ENCODE results near the gene KLHDC4.
"Not testable (repeated sequence)": the region's sequence is repeated elsewhere in the genome, so short reads cannot be mapped to it uniquely, and the experiment has no call there.

KLHDC4 gene

DNA sequence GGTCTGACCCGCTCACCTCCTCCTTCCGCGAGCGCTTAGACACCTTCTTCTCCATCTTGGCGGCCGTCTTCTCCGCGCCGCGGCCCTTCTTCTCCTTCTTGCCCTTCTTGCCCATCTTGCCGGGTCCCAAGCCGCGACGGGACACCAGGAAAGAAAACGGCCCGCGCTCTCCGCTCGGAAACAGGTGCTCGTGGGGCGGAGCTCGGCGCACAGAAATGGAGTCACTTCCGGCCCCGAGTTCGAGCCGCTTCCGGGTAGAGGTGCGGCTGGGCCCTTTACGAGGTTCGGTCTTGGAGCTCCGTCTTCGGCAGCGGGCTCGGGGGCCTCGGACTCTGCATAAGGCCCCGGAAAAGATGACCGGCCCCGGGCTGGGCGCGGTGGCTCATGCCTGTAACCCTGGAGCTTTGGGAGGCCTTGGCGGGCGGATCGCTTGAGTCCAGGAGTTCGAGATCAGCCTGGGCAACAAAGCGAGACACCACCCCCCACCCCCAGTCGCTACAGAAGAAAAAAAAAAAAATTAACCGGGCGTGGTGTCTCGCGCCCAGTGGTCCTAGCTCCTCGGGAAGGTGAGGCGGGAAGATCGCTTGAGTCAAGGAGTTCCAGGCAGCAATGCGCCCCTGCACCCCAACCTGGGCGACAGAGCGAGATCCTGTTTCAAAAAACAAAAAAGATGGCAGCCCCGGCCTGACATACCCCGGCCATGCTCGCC, at the start of gene KLHDC4:
KLHDC4 (minus strand) TSS at position 211 of the 709 bp plus-strand sequence; CDS start at position 115, 96 bp downstream.
- FAIRE-seq: no peak

DNA sequence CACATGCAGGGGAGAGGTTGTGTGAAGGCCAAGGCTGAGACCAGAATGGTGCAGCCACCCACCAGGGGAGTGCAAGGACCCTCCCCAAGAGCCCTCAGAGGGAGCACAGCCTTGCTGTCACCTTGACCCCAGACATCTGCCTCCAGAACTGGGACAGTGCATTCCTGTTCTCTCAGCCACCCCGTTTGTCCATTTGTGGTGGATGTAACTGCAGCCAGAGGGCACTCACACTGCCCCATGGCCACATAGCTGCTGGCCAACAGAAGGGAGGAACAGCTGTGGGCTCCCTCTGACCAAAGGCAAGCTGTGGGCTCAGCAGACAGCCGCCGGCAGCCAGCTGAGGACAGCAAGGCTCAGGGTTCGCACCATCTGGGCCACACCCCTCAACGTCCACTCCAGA, 49.8 kb upstream of the KLHDC4 start:
- no peak for FAIRE-seq

DNA sequence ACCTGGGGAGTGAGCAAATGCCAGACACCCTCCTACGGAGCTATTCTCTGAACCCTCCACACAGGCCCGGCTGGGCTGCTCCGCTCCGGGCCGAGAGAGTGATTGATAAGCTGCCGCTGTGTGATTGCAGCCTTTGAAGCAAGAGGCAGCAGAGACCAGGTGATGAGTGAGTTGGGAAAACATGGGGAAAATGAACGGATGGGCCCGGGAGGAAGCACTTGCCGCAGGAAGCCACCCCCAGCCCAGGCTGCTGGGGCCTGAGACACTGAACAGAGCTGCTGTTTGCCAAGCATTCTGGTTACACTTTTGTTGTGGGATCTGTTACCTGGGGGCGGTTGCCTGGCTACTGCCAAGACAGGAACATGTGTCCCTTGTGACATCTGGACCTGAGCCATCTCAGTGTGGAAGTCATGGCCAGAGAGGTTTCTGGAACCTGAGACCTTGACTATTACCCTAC, 46.4 kb upstream of the KLHDC4 start:
- no peak for FAIRE-seq

- not testable (repeated sequence) for FAIRE-seq
Observed at GRCh38 chr16:87811454-87811853, 45.7 kb upstream of the KLHDC4 start.

DNA sequence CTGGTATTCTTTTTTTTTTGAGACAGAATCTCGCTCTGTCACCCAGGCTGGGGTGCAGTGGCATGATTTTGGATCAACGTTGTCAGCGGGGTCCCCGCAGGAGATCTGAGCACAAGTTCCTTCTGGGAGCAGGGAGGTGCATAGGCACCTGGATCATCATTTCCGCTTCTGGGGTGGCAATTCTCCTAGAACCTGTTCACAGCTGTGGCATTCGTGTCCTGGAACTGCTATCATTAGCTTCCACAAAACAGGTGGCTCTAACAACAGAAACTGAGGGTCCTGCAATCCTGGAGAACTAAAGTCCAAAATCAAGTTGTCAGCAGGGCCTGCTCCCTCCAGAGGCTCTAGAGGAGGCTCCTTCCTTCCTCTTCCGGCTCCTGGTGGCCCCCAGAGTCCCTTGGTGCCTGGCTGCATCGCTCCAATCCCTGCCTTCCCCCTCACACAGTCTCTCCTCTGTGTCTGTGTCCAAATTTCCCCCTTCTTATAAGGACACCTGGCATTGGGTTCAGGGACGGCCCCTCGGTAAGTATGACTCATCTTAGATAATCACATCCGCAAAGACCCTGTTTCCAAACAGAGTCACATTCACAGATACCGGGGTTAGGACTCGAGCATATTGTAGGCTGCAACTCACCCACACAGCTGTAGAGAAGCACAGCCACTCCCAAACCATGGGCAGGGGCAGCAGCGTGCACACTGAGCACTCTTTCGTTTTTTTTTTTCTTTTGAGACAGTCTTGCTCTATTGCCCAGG, 43.5 kb upstream of the KLHDC4 start:
- FAIRE-seq: no peak

- FAIRE-seq: no peak
Observed at GRCh38 chr16:87808108-87808507, 42.3 kb upstream of the KLHDC4 start.

- no peak for FAIRE-seq
Observed at GRCh38 chr16:87806641-87807546, 41.1 kb upstream of the KLHDC4 start.

DNA sequence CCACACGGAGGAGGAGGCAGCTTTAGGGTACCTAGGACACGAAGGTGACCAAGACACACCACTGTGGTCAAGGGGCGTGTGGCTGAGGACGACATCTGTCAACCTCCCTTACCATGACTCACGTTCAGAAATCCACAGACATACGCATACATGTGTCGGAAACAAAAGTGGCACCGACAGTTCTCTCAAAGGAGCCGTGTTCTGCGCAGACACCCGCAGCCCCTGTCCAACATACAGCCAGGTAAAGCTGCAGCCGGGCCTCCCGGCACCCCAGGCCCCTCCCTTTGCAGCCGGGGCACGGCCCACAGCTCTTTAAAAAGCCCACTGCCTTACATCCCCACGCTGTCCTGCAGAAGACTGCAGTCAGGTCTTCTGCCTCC, 40.5 kb upstream of the KLHDC4 start:
- no peak for FAIRE-seq

- FAIRE-seq: no peak
Observed at GRCh38 chr16:87803385-87803784, 37.6 kb upstream of the KLHDC4 start.

DNA sequence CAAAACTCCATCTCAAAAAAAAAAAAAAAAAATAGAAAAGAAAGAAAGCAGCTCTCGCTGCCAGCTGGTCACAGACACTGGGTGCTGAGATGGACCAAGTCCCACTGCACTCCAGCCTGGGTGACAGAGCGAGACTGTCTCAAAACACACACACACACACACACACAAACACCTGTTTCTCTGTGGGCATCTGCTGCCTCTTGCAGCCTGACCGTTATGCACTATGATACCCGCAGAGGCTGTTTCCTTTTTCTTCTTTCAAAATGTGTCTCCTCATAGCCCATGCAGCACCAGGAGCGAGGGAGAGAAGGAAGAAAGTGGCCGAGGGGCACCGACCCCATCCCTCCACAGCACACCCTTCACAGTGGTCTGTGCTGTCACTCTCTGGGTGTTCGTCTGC, 36.9 kb upstream of the KLHDC4 start:
- FAIRE-seq: no peak

DNA sequence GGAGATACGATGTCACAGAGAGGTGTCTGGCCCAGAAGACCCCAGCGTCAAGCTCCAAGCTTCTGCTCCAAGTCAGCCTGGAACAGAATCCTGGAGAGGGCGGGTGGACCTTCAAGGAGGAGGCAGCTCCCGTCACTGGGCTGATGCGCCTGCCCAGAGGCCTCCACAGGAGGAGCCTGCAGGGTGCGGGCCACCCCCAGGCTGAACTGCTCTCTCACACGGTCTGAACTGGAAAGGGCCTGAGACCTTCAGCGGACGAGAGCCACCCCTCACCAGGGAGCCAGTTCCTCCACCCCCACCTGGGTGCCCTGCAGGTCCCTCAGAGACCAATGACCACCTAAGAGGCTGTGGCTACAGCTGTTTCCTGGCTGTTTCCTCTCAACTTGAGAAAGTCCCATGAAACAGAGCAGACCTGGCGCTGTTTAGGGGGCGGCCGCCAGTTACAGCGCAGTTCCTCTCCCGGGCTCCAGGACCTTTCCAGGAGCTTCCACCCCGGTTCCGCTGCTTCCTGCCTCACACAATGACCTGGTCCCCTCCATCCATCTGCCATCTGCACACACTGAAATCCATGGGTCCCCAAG, 36.0 kb upstream of the KLHDC4 start:
- FAIRE-seq: no peak

- FAIRE-seq: no peak
Observed at GRCh38 chr16:87800497-87800896, 34.7 kb upstream of the KLHDC4 start.

- FAIRE-seq: no peak
Observed at GRCh38 chr16:87795336-87795735, 29.6 kb upstream of the KLHDC4 start.

GRCh38 chr16:87794485-87795078, 28.8 kb upstream of the KLHDC4 start:
- FAIRE-seq: no peak

DNA sequence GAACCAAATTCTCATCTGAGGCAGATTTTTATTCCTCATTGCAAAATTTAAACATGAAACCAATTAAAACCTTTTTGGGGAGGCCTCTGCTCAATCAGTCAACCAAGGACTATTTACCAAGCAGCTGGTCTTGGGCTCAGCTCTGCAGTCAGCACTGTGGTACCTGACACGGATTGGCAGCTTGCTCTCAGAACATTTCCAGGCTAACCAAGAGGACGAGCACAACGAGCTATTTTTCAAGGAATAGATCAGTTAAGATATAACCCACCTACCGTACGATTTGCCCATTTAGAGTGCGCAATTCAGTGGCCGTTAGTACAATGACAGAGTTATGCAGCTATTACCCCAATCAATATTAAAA, 26.4 kb upstream of the KLHDC4 start:
- no peak for FAIRE-seq

- FAIRE-seq: no peak
Observed at GRCh38 chr16:87791295-87792204, 25.8 kb upstream of the KLHDC4 start.

DNA sequence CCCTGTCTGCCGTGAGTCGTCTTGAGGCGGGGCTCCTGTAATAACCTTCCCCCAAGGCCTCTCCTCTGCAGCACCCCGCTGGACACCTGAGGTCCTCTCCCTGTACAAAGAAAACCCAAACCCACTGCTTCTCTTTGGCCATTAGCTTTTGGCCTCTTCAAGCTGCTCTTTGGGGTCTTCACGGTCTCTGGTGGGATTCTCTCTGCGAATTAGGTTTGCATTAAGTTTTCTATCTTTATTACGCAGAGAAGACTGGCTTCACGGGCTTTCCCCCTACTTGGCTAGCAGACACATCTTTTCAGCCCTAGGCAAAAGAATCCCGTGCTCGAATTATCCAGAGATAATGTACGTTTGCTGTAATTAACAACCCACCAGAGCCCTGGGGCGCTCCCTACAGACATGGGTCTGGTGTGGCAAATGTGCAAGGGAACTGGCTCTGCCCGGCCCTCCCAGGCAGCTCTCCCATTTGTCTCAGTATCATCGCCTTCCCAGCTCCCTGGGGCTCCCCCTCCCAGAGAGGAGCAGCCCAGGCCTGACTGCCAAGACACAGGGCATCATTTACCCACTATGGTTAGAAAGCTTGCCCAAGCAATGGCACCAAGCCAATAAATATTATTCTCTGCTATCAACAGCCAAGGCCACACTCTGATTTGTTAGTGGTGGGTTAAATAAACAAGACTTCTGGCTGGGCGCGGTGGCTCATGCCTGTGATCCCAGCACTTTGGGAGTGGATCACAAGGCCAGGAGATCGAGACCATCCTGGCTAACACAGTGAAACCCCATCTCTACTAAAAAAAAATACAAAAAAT, 24.7 kb upstream of the KLHDC4 start:
- no peak for FAIRE-seq

DNA sequence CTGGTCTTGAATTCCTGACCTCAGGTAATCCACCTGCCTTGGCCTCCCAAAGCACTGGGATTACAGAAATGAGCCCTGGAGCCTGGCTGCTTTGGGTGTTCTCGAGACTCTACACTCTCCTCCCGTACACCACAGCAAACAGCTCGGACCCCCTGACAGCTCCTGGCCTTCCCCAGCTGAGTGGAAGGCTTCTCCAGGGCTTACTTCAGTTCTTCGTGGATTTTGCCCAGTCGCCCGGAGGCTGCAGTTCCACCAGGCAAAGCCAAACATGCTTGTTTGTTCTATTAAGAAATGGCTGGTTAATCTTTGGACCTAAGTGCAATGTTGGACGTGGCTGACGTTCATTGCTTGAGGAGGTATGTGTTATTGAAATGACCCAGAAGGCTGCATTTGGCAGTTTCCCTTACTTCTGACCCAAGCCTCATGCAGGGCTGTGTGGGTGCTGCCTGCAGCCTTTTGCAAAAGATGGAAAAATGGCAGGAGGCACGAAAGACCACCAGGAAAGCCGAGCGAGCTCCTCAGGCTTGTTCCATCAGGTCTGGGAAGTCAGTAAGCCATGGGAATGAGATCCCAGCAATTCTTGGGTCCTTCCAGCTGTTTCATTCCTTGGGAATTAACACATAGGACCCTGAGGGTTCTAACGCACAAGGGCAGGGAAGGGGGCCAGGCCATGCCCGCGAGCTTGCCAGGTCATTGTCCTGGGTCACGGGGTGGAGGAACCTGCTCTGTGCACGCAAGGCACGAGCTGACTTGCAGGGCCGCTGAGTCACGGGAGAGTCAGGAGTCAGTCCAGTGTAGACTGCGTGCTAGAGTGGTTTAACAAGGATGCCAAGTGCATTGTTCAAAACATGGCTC, 23.9 kb upstream of the KLHDC4 start:
- no peak for FAIRE-seq

DNA sequence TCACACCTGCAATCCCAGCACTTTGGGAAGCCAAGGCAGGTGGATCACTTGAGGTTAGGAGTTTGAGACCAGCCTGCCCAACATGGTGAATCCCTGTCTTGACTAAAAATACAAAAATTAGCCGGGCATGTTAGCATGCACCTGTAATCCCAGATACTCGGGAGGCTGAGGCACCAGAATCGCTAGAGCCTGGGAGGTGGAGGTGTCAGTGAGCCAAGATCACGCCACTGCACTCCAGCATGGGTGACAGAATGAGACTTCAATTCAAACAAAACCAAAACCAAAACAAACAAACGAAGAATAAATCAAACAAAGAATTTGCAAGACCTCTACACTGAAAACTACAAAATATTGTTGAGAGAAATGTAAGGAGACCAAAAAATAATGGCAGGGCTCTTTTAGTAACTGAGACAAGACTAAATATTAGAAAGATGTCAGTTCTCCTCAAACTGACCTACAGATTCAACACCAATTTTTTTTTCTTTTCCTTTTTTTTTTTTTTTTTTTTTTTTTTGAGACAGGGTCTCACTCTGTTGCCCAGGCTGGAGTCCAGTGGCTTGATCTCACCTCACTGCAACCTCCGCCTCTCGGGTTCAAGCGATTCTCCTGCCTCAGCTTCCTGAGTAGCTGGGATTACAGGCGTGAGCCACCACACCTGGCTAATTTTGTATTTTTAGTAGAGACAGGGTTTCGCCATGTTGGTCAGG, 23.1 kb upstream of the KLHDC4 start:
- FAIRE-seq: not testable (repeated sequence)
